Measurements from ENCODE around the gene FGF22. TPM values are rescaled to one million over a fixed set of nuclear protein-coding genes. Genes with fewer than 3 reads are reported as not detected.

The FGF22 gene
- total and polyA plus RNA-seq, 2 of the 8 experiments (the other 6 are each of a cell fraction or from before 2014, with no cell fraction given) = 0.44 to 1.7 TPM

DNA sequence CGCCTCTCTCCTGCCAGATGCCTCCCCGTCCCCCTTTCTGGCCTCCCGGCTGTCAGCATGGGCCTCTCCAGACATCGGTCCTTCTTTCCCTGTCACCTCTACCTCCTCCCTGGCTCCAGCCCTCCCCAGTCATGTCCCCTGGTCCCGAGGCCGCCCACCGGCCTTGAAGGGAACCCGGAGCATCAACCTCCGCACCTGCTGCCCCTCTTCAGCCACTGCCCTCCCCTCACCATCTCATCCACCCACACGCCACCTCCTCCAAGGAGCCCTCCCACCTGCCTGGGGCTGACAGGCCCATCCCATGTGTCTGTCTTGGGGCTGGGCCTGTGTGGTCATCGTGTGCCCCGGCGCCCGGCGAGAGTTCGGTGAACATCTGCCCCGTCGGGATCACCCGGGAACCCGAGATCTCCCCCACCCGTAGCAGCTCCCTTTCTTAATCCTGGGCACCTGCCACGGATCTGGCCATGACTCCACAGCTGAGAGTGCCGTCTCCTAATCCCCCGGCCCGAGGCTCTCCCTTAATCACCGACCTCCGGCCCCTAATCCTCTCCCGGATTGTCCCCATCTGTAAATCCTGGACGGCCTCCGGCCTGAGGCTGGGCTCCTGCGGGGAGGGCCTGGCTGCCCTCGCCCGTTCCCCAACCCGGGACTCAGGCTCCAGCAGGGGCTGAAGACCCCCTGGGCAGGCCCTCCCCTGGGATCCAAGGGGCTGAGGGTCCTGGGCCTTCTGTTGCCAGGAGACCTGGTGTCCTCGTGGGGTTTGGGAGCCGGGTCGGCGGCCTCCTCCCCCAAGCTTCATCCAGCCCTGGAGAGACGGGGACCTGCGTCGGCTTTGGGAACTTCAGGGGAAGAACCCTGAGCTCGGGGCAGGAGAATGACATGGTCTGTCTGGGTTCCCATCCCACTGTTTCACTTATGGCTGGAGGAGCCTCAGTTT lies 44.1 kb upstream of the FGF22 start:
- Histone ChIP-seq H3K79me1 (ENCODE audit: low read depth, low read length) (no peaks in the 10 kb centered on the region), H4K20me1 (replicated peaks in 1 of 2; ENCODE audit: control insufficient read depth in 1 of 2, insufficient read depth in 2 of 2, low read length in 2 of 2) (peaks cover 4 to 9% of the 10 kb centered on the region in 2 experiments), H3K4me1 (replicated peaks in 1 of 4; ENCODE audit: control insufficient read depth in 3 of 4, insufficient read depth in 4 of 4, low read length in 3 of 4) (no peaks in the 10 kb centered on the region), H3K79me2 (ENCODE audit: control insufficient read depth in 1 of 2, insufficient read depth in 2 of 2, low read length in 2 of 2) (no peaks in the 10 kb centered on the region), H4K8ac (ENCODE audit: extremely low read depth, insufficient read depth, low read length) (peak overlapping the region; percentile 25), H3K4ac (replicated peaks; ENCODE audit: insufficient read length, low read depth, low read length) (no peak overlapping the region), H3K27ac (ENCODE audit: low read depth, low read length) (no peak overlapping the region), H3K9me3 (ENCODE audit: insufficient read depth in 2 of 2, low read depth in 1 of 2, low read length in 1 of 2) (no peaks in the 10 kb centered on the region), H4K91ac (replicated peaks; ENCODE audit: insufficient read length, low read length) (no peak overlapping the region), H3K14ac (ENCODE audit: insufficient read length) (no peak overlapping the region), H2BK120ac (replicated peaks; ENCODE audit: low read depth, low read length) (no peak overlapping the region), H2AK5ac (ENCODE audit: low read depth, low read length) (no peak overlapping the region), H4K5ac (ENCODE audit: insufficient read length, low read depth, low read length) (no peak overlapping the region), H3K23ac (ENCODE audit: insufficient read length) (no peak overlapping the region), H2AFZ (ENCODE audit: low read length) (no peak overlapping the region), H2BK12ac (ENCODE audit: low read depth, low read length) (no peak overlapping the region), H2BK15ac (ENCODE audit: low read length) (no peak overlapping the region), H3K56ac (replicated peaks; ENCODE audit: insufficient read length, low read depth, low read length) (no peak overlapping the region), H3K9ac (replicated peaks in 1 of 4; ENCODE audit: extremely low read depth in 1 of 4, low read depth in 3 of 4, low read length in 3 of 4) (no peak overlapping the region), H3K27me3 (replicated peaks in 1 of 4; ENCODE audit: control insufficient read depth in 3 of 4, extremely low read depth in 1 of 4, insufficient read depth in 3 of 4, low read length in 3 of 4) (peaks cover 7 to 21% (median 14%) of the 10 kb centered on the region in 4 experiments), H2BK20ac (ENCODE audit: low read length) (no peak overlapping the region), H3K23me2 (ENCODE audit: low read depth, low read length) (no peaks in the 10 kb centered on the region; the same call in 1 of the 2 replicates), H3K18ac (ENCODE audit: extremely low read depth, low read length) (no peak overlapping the region), H3K4me3 (ENCODE audit: extremely low read depth in 1 of 4, insufficient read depth in 2 of 4, low read depth in 3 of 4, low read length in 4 of 4) (no peak overlapping the region), H3K4me2 (ENCODE audit: insufficient read depth in 1 of 2, low read depth in 2 of 2, low read length in 2 of 2) (no peak overlapping the region), H3K36me3 (ENCODE audit: control insufficient read depth in 2 of 4, insufficient read depth in 4 of 4, low read length in 3 of 4) (peaks cover 0 to 4% (median 0%) of the 10 kb centered on the region in 4 experiments; a peak in 1 of 8 replicates), H2BK5ac (ENCODE audit: low read depth, low read length) (no peak overlapping the region)
- FAIRE-seq = no peak
- POLR2A ChIA-PET (ENCODE audit: partially characterized antibody) = interaction anchor here (0.6 to 1.5 kb wide), 5 partner anchors 19 to 63 kb away, joined by 3 to 6 read pairs (median 3); no protein-coding TSS in a partner anchor
- WGBS, 2 experiments (ENCODE audit: extremely low coverage in 1 of 2, insufficient coverage in 1 of 2, insufficient read length in 1 of 2, insufficient replicate concordance in 2 of 2, low coverage in 1 of 2, low lambda C conversion rate in 2 of 2, missing lambda C conversion rate in 1 of 2) = 89% methylated on average over 30 of the region's 42 CpGs; no CpG with 5 or more reads in 1 of the 2 experiments
- CTCF ChIA-PET (ENCODE audit: partially characterized antibody) = interaction anchor here (0.7 to 1.2 kb wide), 2 partner anchors 10 to 31 kb away, joined by 3 read pairs; no protein-coding TSS in a partner anchor
- no peak for DNase-seq (ENCODE audit: low read depth in 1 of 2, low spot score in 2 of 2)
- TF ChIP-seq RAD21 (IDR thresholded peaks at IDR 0.05 in 1 of 2, conservative IDR thresholded peaks at IDR 0.05 in 1 of 2; ENCODE audit: low read depth in 2 of 2, low read length in 2 of 2) = no peak
- TF ChIP-seq CHD2 (IDR thresholded peaks at IDR 0.05; ENCODE audit: low read length) = no peak
- no peak for TF ChIP-seq BCL11A (IDR thresholded peaks at IDR 0.05; ENCODE audit: low read depth in 2 of 2, low read length in 2 of 2)
- no peak for TF ChIP-seq CBX8 (IDR thresholded peaks at IDR 0.05; ENCODE audit: borderline replicate concordance, low read depth, low read length)
- no peak for TF ChIP-seq ZNF274 (IDR thresholded peaks at IDR 0.05; ENCODE audit: borderline replicate concordance, extremely low read depth, low read length)
- TF ChIP-seq TBP (IDR thresholded peaks at IDR 0.05; ENCODE audit: low read depth, low read length) = no peak
- no peak for TF ChIP-seq POLR2A (IDR thresholded peaks at IDR 0.05; ENCODE audit: control extremely low read depth in 1 of 2, low read depth in 2 of 2, low read length in 2 of 2)
- TF ChIP-seq HDAC6 (IDR thresholded peaks at IDR 0.05; ENCODE audit: low read depth, low read length) = no peak
- TF ChIP-seq SUZ12 (IDR thresholded peaks at IDR 0.05; ENCODE audit: low read length) = no peak
- no peak for TF ChIP-seq CEBPB (IDR thresholded peaks at IDR 0.05; ENCODE audit: low read depth, low read length)
- TF ChIP-seq RFX5 (IDR thresholded peaks at IDR 0.05; ENCODE audit: borderline replicate concordance, low read depth, low read length) = no peak
- TF ChIP-seq NANOG (IDR thresholded peaks at IDR 0.05; ENCODE audit: insufficient read depth, low read depth, low read length, poor library complexity, severe bottlenecking) = no peak
